Suprapubic skin (tissue), 3 donors: ENCODE results near the gene MYO10.

Source experiments
- EP300 ChIP-seq: sonication (generic); formaldehyde crosslinking; IDR thresholded peaks from one replicate; pipeline ENCODE4 v1.6.1; 2017; ENCODE audit warnings: antibody characterized with exemption
- TF ChIP-seq, protein P1 (sequence below), 2 donors: fragments of 200-600 bp in 1 of 2; fragments of 450-650 bp in 1 of 2; sonication (generic) in 1 of 2; IDR thresholded peaks; one replicate each; pipeline ENCODE4 v1.5.1; 2016 to 2019; ENCODE audit warnings: antibody characterized with exemption in 2 of 2, mild to moderate bottlenecking in 1 of 2, moderate library complexity in 1 of 2

DNA sequence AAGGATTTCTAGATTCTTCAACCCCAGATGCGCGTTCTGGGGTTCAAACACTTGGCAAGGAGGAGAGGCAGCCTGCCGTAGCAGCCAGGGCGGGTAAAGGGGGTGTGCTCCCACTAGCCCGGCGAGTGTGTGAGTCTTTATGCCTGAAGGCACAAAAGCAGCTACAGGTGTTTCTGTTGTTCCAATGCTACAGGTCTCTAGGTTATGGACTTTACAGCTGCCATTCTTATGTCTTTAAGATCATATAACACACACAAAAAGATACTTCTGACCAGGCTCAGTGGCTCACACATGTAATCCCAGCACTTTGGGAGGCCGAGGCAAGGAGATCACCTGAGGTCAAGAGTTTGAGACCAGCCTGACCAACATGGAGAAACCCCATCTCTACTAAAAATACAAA, 185.6 kb downstream of the MYO10 start:
- no peak for TF ChIP-seq EP300
- TF ChIP-seq, protein P1, sequence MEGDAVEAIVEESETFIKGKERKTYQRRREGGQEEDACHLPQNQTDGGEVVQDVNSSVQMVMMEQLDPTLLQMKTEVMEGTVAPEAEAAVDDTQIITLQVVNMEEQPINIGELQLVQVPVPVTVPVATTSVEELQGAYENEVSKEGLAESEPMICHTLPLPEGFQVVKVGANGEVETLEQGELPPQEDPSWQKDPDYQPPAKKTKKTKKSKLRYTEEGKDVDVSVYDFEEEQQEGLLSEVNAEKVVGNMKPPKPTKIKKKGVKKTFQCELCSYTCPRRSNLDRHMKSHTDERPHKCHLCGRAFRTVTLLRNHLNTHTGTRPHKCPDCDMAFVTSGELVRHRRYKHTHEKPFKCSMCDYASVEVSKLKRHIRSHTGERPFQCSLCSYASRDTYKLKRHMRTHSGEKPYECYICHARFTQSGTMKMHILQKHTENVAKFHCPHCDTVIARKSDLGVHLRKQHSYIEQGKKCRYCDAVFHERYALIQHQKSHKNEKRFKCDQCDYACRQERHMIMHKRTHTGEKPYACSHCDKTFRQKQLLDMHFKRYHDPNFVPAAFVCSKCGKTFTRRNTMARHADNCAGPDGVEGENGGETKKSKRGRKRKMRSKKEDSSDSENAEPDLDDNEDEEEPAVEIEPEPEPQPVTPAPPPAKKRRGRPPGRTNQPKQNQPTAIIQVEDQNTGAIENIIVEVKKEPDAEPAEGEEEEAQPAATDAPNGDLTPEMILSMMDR (IDR thresholded peaks at IDR 0.05), result no peak
